ENCODE results near the gene WWOX.
"Not testable (repeated sequence)": the region's sequence is repeated elsewhere in the genome, so short reads cannot be mapped to it uniquely, and the experiment has no call there.

The WWOX gene

DNA sequence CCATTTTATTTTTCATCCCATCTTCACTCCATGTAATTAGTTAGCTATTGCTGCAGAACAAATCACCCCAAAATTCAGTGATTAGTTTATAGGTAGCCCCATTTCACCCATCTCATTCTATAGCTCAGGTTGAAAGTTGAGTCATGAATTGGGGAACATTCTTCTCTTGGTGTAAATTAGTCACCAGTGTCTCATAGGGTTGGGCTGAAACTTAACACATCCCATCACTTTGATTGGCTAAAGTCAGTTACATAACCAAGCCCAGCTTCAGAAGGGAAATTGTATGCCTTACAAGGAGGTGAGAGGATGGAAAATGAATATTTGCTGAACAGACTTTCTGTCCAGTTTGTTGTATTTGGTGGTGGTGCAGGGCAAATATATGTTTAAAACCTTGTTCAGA lies 477.5 kb downstream of the WWOX start:
- no peak for DNase-seq (ENCODE audit: low read depth)

- DNase-seq (ENCODE audit: low read depth) = no peak
These were observed 478.2 kb downstream of the WWOX start for GRCh38 chr16:78577630-78578029.

- DNase-seq (ENCODE audit: low read depth) = no peak
These were observed 479.6 kb downstream of the WWOX start for GRCh38 chr16:78579020-78579419.

- DNase-seq (ENCODE audit: low read depth) = no peak
These were observed 484.0 kb downstream of the WWOX start for GRCh38 chr16:78583441-78583840.

DNA sequence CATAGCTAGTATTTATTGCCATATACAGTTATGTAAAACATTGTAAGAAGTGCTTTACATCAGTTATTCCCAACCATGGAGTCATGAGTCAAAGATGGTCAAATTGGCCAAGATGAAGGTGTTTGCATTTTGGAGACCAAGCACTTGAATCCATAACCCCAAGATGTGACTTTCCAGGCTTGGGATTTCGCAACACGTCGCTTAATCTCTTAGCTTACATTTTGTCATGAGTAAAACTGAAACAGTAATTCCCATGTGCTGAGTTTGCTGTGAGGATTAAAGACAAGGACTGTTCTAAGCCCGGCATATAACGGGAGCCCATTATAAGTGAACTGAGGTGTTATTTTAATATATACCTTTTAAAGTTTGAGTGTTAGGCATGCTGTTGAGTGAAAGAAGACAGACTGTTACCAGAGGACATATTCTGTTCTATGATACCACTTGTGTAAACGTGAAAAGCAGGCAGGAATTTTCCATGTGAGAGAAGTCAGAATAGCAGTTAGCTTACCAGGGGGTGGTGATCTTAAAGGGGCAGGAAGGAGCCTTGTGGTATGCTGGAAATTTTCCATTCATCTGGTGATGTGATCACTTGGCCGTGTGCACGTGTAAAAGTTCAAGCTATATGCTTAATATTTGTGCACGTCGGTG lies 484.9 kb downstream of the WWOX start:
- DNase-seq (ENCODE audit: low read depth) = no peak

- no peak for DNase-seq (ENCODE audit: low read depth)
These were observed 485.5 kb downstream of the WWOX start for GRCh38 chr16:78584991-78585390.

- no peak for DNase-seq (ENCODE audit: low read depth)
These were observed 489.9 kb downstream of the WWOX start for GRCh38 chr16:78589331-78589730.

DNA sequence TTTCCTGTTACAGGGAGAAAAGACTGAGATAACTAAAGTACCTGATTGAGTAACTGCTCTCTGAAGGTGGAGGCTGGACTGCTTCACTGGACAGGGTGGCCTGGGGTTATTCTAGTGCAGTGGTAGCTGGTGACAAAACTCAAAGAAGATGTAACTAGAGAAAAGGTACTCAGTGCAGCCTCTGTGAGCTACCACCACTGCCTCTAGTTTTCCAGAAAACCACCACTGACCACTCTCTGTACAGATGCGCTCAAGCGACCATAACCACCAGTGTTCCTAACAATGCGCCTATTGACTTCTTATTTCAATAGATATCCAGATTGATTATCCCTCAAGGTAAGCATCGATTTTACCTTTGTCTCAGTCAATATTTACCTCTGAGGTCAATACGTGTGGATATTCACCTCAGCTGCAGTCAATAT lies 492.2 kb downstream of the WWOX start:
- DNase-seq (ENCODE audit: low read depth) = no peak

DNA sequence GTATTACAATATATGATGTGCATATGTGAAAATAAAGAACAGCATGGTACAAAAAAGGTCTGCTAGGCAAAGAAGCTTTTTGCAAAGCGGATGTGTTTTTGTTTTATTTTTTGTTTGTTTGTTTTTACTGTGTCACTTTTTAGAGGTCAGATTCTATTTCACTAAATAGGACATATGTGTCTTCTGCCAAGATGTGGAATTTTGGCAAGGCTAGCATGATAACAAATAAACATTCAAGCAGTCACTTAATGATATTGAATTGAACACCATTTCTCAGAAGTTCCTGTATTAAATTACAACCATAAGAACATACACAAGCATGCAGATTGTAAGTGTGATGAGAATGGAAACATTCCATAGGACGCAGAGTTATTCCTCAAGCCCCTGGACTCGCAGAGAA lies 492.7 kb downstream of the WWOX start:
- DNase-seq (ENCODE audit: low read depth) = no peak

GRCh38 chr16:78593352-78593751 lies 493.9 kb downstream of the WWOX start:
- DNase-seq (ENCODE audit: low read depth) = no peak

DNA sequence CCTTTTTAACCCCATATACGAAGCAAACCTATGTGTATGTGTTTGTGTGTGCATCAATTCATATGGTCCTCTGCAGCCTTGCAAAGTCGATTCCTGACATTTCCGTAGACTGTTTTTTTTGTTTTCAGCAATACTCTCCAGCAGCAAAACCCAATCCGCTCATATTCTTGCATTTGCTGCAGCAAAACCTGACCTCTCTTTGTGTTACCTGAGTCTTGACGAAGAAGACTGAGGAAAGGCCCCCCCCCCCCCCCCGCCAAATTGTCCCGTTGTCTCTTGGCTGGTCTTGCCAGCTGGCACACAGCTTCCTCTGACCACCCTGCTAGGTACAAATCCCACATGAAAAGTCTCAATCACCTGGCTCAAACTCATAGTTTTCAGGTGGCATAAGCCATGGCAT lies 494.7 kb downstream of the WWOX start:
- DNase-seq (ENCODE audit: low read depth) = no peak

DNA sequence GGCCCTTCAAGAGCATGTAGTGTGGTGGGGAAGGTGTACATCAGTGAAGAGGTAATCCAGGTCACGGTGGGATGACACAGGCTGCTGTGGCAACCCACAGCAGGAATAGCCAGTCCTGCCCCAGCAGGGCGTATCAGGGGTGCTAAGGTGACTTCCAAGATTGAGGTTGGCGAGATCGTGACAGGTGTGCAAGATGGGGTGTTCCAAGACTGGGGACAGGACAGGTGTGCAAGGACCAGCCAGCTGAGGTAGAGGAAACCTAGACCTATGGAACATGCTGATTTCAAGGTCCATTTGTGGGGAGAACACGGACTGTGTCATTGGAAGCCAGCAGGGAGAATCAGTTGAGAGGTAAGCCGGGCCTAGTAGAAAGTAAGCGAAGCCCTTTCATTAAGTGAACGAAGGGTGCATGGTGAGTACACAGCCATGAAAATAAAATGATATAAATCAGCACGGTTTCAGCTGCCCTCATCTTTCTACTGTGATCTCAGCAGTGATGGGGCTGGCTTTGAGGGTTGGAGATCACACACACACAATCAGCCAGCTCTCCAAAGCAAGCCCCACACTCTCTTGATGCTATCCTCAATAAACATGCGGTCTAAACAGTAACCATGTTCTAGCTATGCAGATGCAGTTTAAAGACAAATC lies 497.0 kb downstream of the WWOX start:
- no peak for DNase-seq (ENCODE audit: low read depth)

- DNase-seq (ENCODE audit: low read depth) = no peak
These were observed 497.6 kb downstream of the WWOX start for GRCh38 chr16:78596996-78597422.

- no peak for DNase-seq (ENCODE audit: low read depth)
These were observed 498.5 kb downstream of the WWOX start for GRCh38 chr16:78597809-78598570.

DNA sequence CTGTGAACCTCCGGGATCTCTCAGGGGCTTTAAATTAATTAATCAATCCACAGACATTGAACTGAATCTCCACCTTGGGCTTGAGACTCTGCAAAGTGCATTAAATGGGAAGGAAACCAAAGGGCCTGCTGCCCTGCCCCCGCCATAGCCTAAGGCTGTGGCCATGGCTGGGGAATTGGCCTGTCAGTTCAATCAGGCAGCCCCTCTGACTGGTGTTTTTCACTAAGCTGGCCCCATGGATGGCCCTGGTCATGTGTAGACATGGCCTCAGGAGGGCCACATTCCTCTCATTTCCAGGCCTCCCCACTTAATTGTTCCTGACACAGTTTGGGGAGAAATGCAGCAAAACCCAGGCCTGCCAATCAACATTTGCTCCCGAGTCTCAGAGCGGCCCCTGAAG lies 499.8 kb downstream of the WWOX start:
- DNase-seq (ENCODE audit: low read depth) = no peak

DNA sequence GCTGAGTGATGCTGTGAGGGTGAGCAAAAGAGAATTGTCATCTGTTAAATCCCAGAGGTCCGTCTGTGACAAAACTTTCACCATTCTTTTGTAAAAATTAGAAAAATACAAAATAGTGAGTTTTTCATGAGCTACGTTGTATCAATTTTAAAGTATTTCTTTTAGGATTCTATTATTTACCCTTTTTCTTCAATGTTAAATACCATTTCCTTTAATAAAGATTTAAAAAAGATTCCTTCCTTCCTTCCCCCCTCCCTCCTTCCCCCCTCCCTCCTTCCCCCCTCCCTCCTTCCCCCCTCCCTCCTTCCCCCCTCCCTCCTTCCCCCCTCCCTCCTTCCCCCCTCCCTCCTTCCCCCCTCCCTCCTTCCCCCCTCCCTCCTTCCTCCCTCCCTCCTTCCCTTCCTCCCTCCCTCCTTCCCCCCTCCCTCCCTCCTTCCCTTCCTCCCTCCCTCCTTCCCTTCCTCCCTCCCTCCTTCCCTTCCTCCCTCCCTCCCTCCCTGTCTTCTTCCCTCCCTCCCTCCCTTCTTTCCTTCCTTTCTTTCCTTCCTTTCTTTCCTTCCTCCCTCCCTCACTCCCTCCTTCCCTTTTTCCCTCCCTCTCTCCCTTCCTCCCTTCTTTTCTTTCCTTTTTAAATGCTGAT lies 505.1 kb downstream of the WWOX start:
- DNase-seq (ENCODE audit: low read depth) = not testable (repeated sequence)

DNA sequence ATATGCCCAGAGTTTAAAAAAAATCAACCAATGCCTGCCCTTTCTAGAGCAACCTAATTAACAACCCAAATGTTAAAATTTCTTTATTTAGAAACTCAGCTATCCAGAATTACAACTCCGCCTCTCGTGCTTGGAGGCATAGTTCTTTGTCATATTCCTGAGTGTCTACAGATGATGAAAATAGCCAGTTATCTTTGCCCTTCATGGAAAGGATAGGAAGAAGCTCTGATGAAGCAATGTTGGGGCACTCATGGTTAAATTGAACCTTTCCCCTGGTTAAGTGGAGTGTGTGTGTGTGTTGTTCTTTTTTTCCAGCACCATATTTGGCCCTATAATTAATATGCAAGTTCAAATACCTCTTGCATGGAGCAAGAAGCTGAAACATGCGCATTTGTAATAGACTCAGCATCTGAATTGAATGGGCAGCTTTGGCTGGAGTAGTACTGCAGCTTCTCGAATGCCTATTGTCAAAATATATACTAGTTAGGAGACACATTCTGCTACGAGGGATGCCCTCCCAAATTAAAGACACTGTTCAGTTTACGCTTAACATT lies 506.2 kb downstream of the WWOX start:
- DNase-seq (ENCODE audit: low read depth) = no peak

GRCh38 chr16:78606545-78606944 lies 507.1 kb downstream of the WWOX start:
- no peak for DNase-seq (ENCODE audit: low read depth)

DNA sequence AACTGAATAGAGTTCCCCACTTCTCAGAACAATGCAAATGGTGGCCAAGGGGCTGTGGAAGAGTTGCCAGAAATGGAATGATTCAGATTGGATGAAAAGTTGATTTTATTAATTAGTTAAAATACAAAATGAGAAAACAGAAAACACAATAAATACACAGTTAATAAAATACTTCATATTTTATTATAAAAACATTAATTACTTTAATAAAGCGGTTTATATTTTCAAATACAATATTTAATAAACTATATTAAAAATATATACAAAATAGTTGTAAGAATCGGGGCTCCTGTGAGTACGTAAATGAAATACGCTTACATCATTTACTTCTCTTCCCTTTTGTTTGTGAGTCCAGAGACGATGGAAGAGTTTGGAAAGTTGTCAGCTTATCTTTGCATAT lies 507.6 kb downstream of the WWOX start:
- no peak for DNase-seq (ENCODE audit: low read depth)

DNA sequence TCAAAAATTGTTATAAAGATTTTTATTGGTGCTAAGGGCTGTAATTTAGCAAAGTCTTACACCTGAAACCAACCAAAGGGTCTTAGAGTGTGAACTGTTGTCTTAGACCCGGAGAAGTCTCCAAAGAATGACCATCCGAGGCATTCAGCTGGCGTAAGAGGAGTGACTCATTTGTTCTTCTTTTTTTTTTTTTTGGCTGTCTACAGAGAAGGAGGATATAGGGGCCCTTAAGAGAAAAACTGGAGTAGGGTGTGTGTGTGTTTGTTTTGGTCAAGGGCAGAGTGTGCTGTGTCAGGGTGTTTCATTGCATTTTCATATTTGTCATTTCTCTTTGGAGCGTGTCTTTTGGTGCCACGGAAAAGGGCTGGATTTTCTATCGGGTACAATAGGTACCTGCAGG lies 508.0 kb downstream of the WWOX start:
- DNase-seq (ENCODE audit: low read depth) = no peak

DNA sequence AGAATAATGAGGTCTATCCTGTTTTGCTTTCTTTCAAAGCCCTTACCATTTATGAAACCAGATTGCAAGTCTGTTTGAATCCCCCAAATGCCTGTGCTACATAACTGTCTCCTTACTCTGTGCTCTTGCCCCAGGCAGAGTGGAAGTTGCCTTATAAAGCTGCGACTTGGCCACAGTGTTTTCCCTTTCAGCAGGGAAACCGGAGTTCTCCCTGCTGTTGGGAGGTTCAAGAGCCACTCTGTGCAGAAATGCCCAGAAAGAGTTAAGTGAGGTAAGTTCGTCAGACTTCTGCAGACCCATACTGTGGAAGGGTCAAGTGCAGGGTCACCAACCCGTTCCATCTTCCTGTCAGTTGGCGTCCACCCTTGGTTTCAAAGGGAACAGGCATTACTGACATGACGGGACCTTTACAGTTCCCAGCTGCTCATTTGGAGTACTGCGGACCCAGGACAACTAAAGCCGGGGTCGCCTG lies 508.9 kb downstream of the WWOX start:
- DNase-seq (ENCODE audit: low read depth) = no peak

Data from CMK (cell line).